IMR-90 (cell line): Measurements from ENCODE around the gene PRKAR1A. TPM values are rescaled to one million over a fixed set of nuclear protein-coding genes. Genes with fewer than 3 reads are reported as not detected.

Experiments
- ATAC-seq: fragments of 200-7000 bp; cut with Tn5 transposase; 2 replicates; pipeline ENCODE4 v1.9.1; 2020; ENCODE audit warnings: low read depth, mild to moderate bottlenecking, moderate library complexity
- BruUV-seq: library from RNA; stranded (reverse); fragments of 400-500 nt; replicated peaks from 2 replicates; lab custom pipeline; 2021; lab: Mats Ljungman, UMichigan
- CTCF ChIA-PET: fragments of 300-600 bp; formaldehyde crosslinking; extraction: SDS; loops from one replicate; lab custom pipeline; 2021; ENCODE audit warnings: antibody characterized with exemption; lab: Yijun Ruan, JAX
- POLR2A ChIA-PET: fragments of 300-600 bp; sonication (Branson Sonifier 250); formaldehyde crosslinking; loops from one replicate; lab custom pipeline; 2022; ENCODE audit warnings: antibody characterized with exemption; ENCODE audit not compliant: unreplicated experiment; lab: Charles Lee
- DNase-seq: peaks from one replicate; pipeline ENCODE4 v3.0.0; 2013
- H2AFZ ChIP-seq: replicated peaks from 2 replicates; pipeline ENCODE3; 2013; ENCODE audit warnings: low read length, mild to moderate bottlenecking; ENCODE audit not compliant: poor library complexity
- H2AK5ac ChIP-seq: 2 replicates; pipeline ENCODE4 v1.6.1; 2013; ENCODE audit warnings: low read depth, low read length, inconsistent platforms
- H2AK9ac ChIP-seq: replicated peaks from 2 replicates; pipeline ENCODE3; 2013; ENCODE audit warnings: mild to moderate bottlenecking, low read depth, low read length, moderate library complexity; ENCODE audit not compliant: poor library complexity
- H2BK120ac ChIP-seq: 2 replicates; pipeline ENCODE4 v1.6.1; 2013; ENCODE audit warnings: low read depth, low read length, inconsistent platforms
- H2BK15ac ChIP-seq: 3 replicates; pipeline ENCODE4 v1.6.1; 2013; ENCODE audit warnings: low read depth, low read length, inconsistent platforms
- H2BK20ac ChIP-seq: 2 replicates; pipeline ENCODE4 v1.6.1; 2013; ENCODE audit warnings: low read depth, mild to moderate bottlenecking, inconsistent platforms, low read length, moderate library complexity
- H2BK5ac ChIP-seq: 2 replicates; pipeline ENCODE4 v1.6.1; 2013; ENCODE audit warnings: mild to moderate bottlenecking, low read depth, low read length, inconsistent platforms; ENCODE audit not compliant: poor library complexity, severe bottlenecking
- H3K14ac ChIP-seq: replicated peaks from 2 replicates; pipeline ENCODE4 v1.6.1; 2013; ENCODE audit warnings: low read depth, low read length, inconsistent platforms
- H3K18ac ChIP-seq: 2 replicates; pipeline ENCODE4 v1.6.1; 2013; ENCODE audit warnings: low read depth, low read length, control low read depth
- H3K23ac ChIP-seq: 2 replicates; pipeline ENCODE4 v1.6.1; 2013; ENCODE audit warnings: low read depth, low read length, inconsistent platforms
- H3K27ac ChIP-seq: 2 replicates; pipeline ENCODE4 v1.5.1; 2013; ENCODE audit warnings: mild to moderate bottlenecking, control low read depth, low read length; ENCODE audit not compliant: insufficient read depth
- H3K27me3 ChIP-seq: 2 replicates; pipeline ENCODE4 v1.6.1; 2013; ENCODE audit warnings: low read length; ENCODE audit not compliant: control insufficient read depth, insufficient read depth
- H3K36me3 ChIP-seq: 2 replicates; pipeline ENCODE4 v1.6.1; 2013; ENCODE audit warnings: low read length, mixed read lengths; ENCODE audit not compliant: control insufficient read depth, insufficient read depth
- H3K4ac ChIP-seq: 2 replicates; pipeline ENCODE4 v1.6.1; 2013; ENCODE audit warnings: low read depth, low read length, inconsistent platforms
- H3K4me1 ChIP-seq: 2 replicates; pipeline ENCODE4 v1.6.1; 2013; ENCODE audit warnings: low read length, mixed read lengths; ENCODE audit not compliant: control insufficient read depth, insufficient read depth
- H3K4me2 ChIP-seq: 2 replicates; pipeline ENCODE4 v1.6.1; 2013; ENCODE audit warnings: low read depth, mild to moderate bottlenecking, control low read depth, low read length, moderate library complexity
- H3K4me3 ChIP-seq: 2 replicates; pipeline ENCODE4 v1.5.1; 2013; ENCODE audit warnings: low read depth, mild to moderate bottlenecking, control low read depth, low read length, moderate library complexity; ENCODE audit not compliant: insufficient read depth
- H3K56ac ChIP-seq: 2 replicates; pipeline ENCODE4 v1.6.1; 2013; ENCODE audit warnings: low read length, inconsistent platforms; ENCODE audit not compliant: insufficient read depth; ENCODE audit errors: extremely low read depth
- H3K79me1 ChIP-seq, 2 experiments: 2 replicates each; pipeline ENCODE4 v1.6.1; 2013; ENCODE audit warnings: low read length in 2 of 2, inconsistent platforms in 1 of 2, low read depth in 1 of 2
- H3K9ac ChIP-seq: 2 replicates; pipeline ENCODE4 v1.6.1; 2013; ENCODE audit warnings: low read depth, low read length, control low read depth
- H3K9me1 ChIP-seq: 2 replicates; pipeline ENCODE4 v1.6.1; 2013; ENCODE audit warnings: low read length, inconsistent platforms; ENCODE audit not compliant: insufficient read depth
- H3K9me3 ChIP-seq: 2 replicates; pipeline ENCODE4 v1.6.1; 2013; ENCODE audit warnings: low read length; ENCODE audit not compliant: control insufficient read depth, insufficient read depth
- H4K20me1 ChIP-seq: 2 replicates; pipeline ENCODE4 v1.6.1; 2013; ENCODE audit warnings: low read length, inconsistent platforms; ENCODE audit not compliant: insufficient read depth
- H4K5ac ChIP-seq: 2 replicates; pipeline ENCODE4 v1.6.1; 2013; ENCODE audit warnings: mild to moderate bottlenecking, low read depth, low read length, control low read depth
- H4K8ac ChIP-seq, 2 experiments: 2 replicates each; pipeline ENCODE4 v1.6.1; 2013; ENCODE audit warnings: low read depth in 2 of 2, low read length in 2 of 2, control low read depth in 1 of 2, inconsistent platforms in 1 of 2
- H4K91ac ChIP-seq: 2 replicates; pipeline ENCODE4 v1.6.1; 2013; ENCODE audit warnings: low read depth, low read length, inconsistent platforms; ENCODE audit not compliant: insufficient read depth
- BHLHE40 ChIP-seq: fragments of 150-350 bp; IDR thresholded peaks from 2 replicates; pipeline ENCODE4 v1.6.1; 2016; ENCODE audit warnings: mild to moderate bottlenecking, low read depth, low read length
- CEBPB ChIP-seq: IDR thresholded peaks from 2 replicates; pipeline ENCODE4 v1.6.1; 2012; ENCODE audit warnings: low read depth, low read length, improper control_type of control experiment
- CHD1 ChIP-seq: IDR thresholded peaks from 2 replicates; pipeline ENCODE4 v1.6.1; 2012; ENCODE audit warnings: low read depth, low read length, improper control_type of control experiment
- CTCF ChIP-seq: conservative IDR thresholded peaks from 2 replicates; pipeline ENCODE4 v1.5.1; 2012; ENCODE audit warnings: mild to moderate bottlenecking, low read depth, low read length, improper control_type of control experiment
- FOS ChIP-seq: fragments of 150-350 bp; IDR thresholded peaks from 2 replicates; pipeline ENCODE4 v1.6.1; 2016; ENCODE audit warnings: low read depth, low read length
- MAFK ChIP-seq: IDR thresholded peaks from 2 replicates; pipeline ENCODE4 v1.6.1; 2012; ENCODE audit warnings: low read depth, low read length, improper control_type of control experiment
- MAZ ChIP-seq: IDR thresholded peaks from 2 replicates; pipeline ENCODE4 v1.6.1; 2012; ENCODE audit warnings: low read depth, mild to moderate bottlenecking, low read length, improper control_type of control experiment, moderate library complexity, borderline replicate concordance
- MXI1 ChIP-seq: IDR thresholded peaks from 2 replicates; pipeline ENCODE4 v1.6.1; 2012; ENCODE audit warnings: low read depth, mild to moderate bottlenecking, low read length, moderate library complexity, borderline replicate concordance
- NFE2L2 ChIP-seq: fragments of 150-350 bp; IDR thresholded peaks from 2 replicates; pipeline ENCODE4 v1.6.1; 2016; ENCODE audit warnings: low read depth, mild to moderate bottlenecking, low read length
- POLR2A ChIP-seq: IDR thresholded peaks from 2 replicates; pipeline ENCODE4 v1.6.1; 2012; ENCODE audit warnings: mild to moderate bottlenecking, low read depth, low read length
- RAD21 ChIP-seq: IDR thresholded peaks from 2 replicates; pipeline ENCODE4 v1.6.1; 2012; ENCODE audit warnings: low read length, improper control_type of control experiment
- RCOR1 ChIP-seq: IDR thresholded peaks from 2 replicates; pipeline ENCODE4 v1.6.1; 2012; ENCODE audit warnings: mild to moderate bottlenecking, low read length, improper control_type of control experiment; ENCODE audit not compliant: insufficient replicate concordance
- SMC3 ChIP-seq: fragments of 150-350 bp; IDR thresholded peaks from 2 replicates; pipeline ENCODE4 v1.6.1; 2016; ENCODE audit warnings: low read depth, mild to moderate bottlenecking, antibody characterized with exemption, low read length, moderate library complexity
- USF2 ChIP-seq: fragments of 150-350 bp; IDR thresholded peaks from 2 replicates; pipeline ENCODE4 v1.6.1; 2017; ENCODE audit warnings: mild to moderate bottlenecking, antibody characterized with exemption, low read length, low read depth
- WGBS, 2 experiments: methylation state at CpG; one replicate each; pipeline versions ENCODE4 v1.1.5 to v1.1.7; 2013; ENCODE audit warnings: missing lambda C conversion rate in 2 of 2; ENCODE audit not compliant: insufficient read length in 1 of 2; ENCODE audit errors: extremely low coverage in 2 of 2; 5-methylcytosine and 5-hydroxymethylcytosine counted together
- dilution Hi-C: fragments of 300-500 bp; cut with HindIII; formaldehyde crosslinking; loops from one replicate; pipeline ENCODE4 v1.14.3; 2018; ENCODE audit warnings: low sequenced_read_pairs; ENCODE audit not compliant: unreplicated experiment
- in situ Hi-C: fragments of 300-500 bp; cut with MboI; formaldehyde crosslinking; loops from 3 replicates; pipeline ENCODE4 v1.14.3; 2019; ENCODE audit warnings: low sequenced_read_pairs, inconsistent platforms, mixed read lengths
- intact Hi-C: fragments of 100-400 bp; cut with micrococcal nuclease; formaldehyde crosslinking; loops from 2 replicates; pipeline ENCODE4 v1.10.0; 2022
- polyA plus RNA-seq, 3 experiments: library from polyadenylated mRNA; depleted of rRNA; stranded (reverse); fragments of >200 nt; gene quantifications; 2 replicates each; pipeline ENCODE4 v1.2.3, GENCODE V29; 2012; ENCODE audit warnings: low replicate concordance in 1 of 3
- total RNA-seq: library from RNA; depleted of rRNA; stranded (reverse); fragments of >200 nt; gene quantifications from 2 replicates; pipeline ENCODE4 v1.2.3, GENCODE V29; 2012
- TF ChIP-seq, protein P1 (sequence below): fragments of 150-350 bp; IDR thresholded peaks from 2 replicates; pipeline ENCODE4 v1.6.1; 2016; ENCODE audit warnings: low read depth, mild to moderate bottlenecking, low read length, moderate library complexity, borderline replicate concordance

PRKAR1A gene
- total and polyA plus RNA-seq, 2 of the 4 experiments (the other 2 are of a cell fraction): 145 to 256 TPM

GRCh38 chr17:68468788-68469187 is 43.4 kb upstream of the PRKAR1A start:
- no peak overlapping the region for H2BK5ac ChIP-seq
- dilution Hi-C loops (no loop called here), intact Hi-C loops (loop anchor here (10.0 kb wide), 2 partner anchors 504 to 776 kb away; no protein-coding TSS in a partner anchor), in situ Hi-C loops (loop anchor here (25.0 kb wide), 1 partner anchor 506 kb away; no protein-coding TSS in a partner anchor)
- ChIA-PET CTCF (interaction anchor here (1.1 to 1.6 kb wide), 3 partner anchors 14 to 70 kb away, joined by 3 read pairs; no protein-coding TSS in a partner anchor), POLR2A (no interaction called here)
- H4K91ac ChIP-seq: no peak overlapping the region
- H3K23ac ChIP-seq: no peak overlapping the region
- BruUV-seq: no TSS peak
- no peak overlapping the region for H3K14ac ChIP-seq
- H3K4me2 ChIP-seq: no peak overlapping the region
- no peak overlapping the region for H2AFZ ChIP-seq
- H2AK5ac ChIP-seq: no peak overlapping the region
- no peaks in the 10 kb centered on the region for H3K9me1 ChIP-seq
- no peak overlapping the region for H2BK20ac ChIP-seq
- H2BK120ac ChIP-seq: no peak overlapping the region
- H3K9ac ChIP-seq: no peak overlapping the region
- H3K36me3 ChIP-seq: no peaks in the 10 kb centered on the region
- H3K9me3 ChIP-seq: no peaks in the 10 kb centered on the region; the same call in 1 of the 2 replicates
- peak; percentile 12 for DNase-seq
- no peak overlapping the region for H3K4ac ChIP-seq
- no peaks in the 10 kb centered on the region for H3K79me1 ChIP-seq
- H3K27me3 ChIP-seq: no peaks in the 10 kb centered on the region; the same call in 1 of the 2 replicates
- no peak overlapping the region for H2AK9ac ChIP-seq
- TF ChIP-seq BHLHE40 (no peak), RCOR1 (no peak), MXI1 (no peak), RAD21 (no peak), CTCF (no peak), USF2 (no peak), FOS (no peak), MAZ (no peak), SMC3 (no peak), NFE2L2 (no peak), MAFK (no peak), POLR2A (no peak), CEBPB (no peak), CHD1 (no peak)
- TF ChIP-seq, protein P1, sequence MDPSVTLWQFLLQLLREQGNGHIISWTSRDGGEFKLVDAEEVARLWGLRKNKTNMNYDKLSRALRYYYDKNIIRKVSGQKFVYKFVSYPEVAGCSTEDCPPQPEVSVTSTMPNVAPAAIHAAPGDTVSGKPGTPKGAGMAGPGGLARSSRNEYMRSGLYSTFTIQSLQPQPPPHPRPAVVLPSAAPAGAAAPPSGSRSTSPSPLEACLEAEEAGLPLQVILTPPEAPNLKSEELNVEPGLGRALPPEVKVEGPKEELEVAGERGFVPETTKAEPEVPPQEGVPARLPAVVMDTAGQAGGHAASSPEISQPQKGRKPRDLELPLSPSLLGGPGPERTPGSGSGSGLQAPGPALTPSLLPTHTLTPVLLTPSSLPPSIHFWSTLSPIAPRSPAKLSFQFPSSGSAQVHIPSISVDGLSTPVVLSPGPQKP: no peak
- no CpG with 5 or more reads among the region's 1 CpG for WGBS, 2 experiments
- no peak overlapping the region for H2BK15ac ChIP-seq
- H3K4me1 ChIP-seq: no peaks in the 10 kb centered on the region
- H3K4me3 ChIP-seq: no peak overlapping the region
- H3K18ac ChIP-seq: no peak overlapping the region
- no peaks in the 10 kb centered on the region for H4K20me1 ChIP-seq
- ATAC-seq: no peak
- no peak overlapping the region for H4K5ac ChIP-seq
- no peak overlapping the region for H3K27ac ChIP-seq
- no peak overlapping the region for H4K8ac ChIP-seq
- H3K56ac ChIP-seq: no peak overlapping the region
